ENCODE data around the gene DNM2.
A peak's percentile ranks its signal among the peaks of the same experiment; 100 is the strongest.

The DNM2 gene

GRCh38 chr19:10808937-10809649 lies 91.2 kb downstream of the DNM2 start:
- no peaks in the 10 kb centered on the region for H3K27me3 Mint-ChIP-seq
- peak overlapping the region; percentile 72 for H3K27ac Mint-ChIP-seq
- no peaks in the 10 kb centered on the region for H3K9me3 Mint-ChIP-seq
- peaks cover 8 to 9% of the 10 kb centered on the region in 2 donors for H3K4me1 Mint-ChIP-seq
- peaks cover 42 to 57% of the 10 kb centered on the region in 2 donors for H3K36me3 Mint-ChIP-seq
- DNase-seq = no peak
- ATAC-seq (replicated peaks) = no peak
- H3K4me3 Mint-ChIP-seq = no peak overlapping the region

- Mint-ChIP-seq H3K27me3 (no peaks in the 10 kb centered on the region), H3K4me3 (no peak overlapping the region), H3K27ac (peak overlapping the region; percentile 72), H3K36me3 (peaks cover 43 to 56% of the 10 kb centered on the region in 2 donors), H3K4me1 (peaks cover 8 to 9% of the 10 kb centered on the region in 2 donors), H3K9me3 (no peaks in the 10 kb centered on the region)
- DNase-seq (no peak), ATAC-seq (replicated peaks) (no peak)
Measured at GRCh38 chr19:10809651-10810285, 91.9 kb downstream of the DNM2 start.

GRCh38 chr19:10811391-10812111 lies 93.7 kb downstream of the DNM2 start:
- no peak for ATAC-seq (replicated peaks)
- Mint-ChIP-seq H3K4me3 (no peak overlapping the region), H3K36me3 (peaks cover 39 to 52% of the 10 kb centered on the region in 2 donors), H3K4me1 (peaks cover 8 to 9% of the 10 kb centered on the region in 2 donors), H3K27ac (no peak overlapping the region), H3K27me3 (no peaks in the 10 kb centered on the region), H3K9me3 (no peaks in the 10 kb centered on the region)
- DNase-seq = no peak

GRCh38 chr19:10812196-10812595 lies 94.3 kb downstream of the DNM2 start:
- no peak for DNase-seq
- peaks cover 8 to 9% of the 10 kb centered on the region in 2 donors for H3K4me1 Mint-ChIP-seq
- no peaks in the 10 kb centered on the region for H3K27me3 Mint-ChIP-seq
- ATAC-seq (replicated peaks) = no peak
- no peak overlapping the region for H3K4me3 Mint-ChIP-seq
- no peaks in the 10 kb centered on the region for H3K9me3 Mint-ChIP-seq
- H3K36me3 Mint-ChIP-seq = peaks cover 39 to 55% of the 10 kb centered on the region in 2 donors
- H3K27ac Mint-ChIP-seq = no peak overlapping the region

GRCh38 chr19:10812902-10813404 lies 95.1 kb downstream of the DNM2 start:
- peak overlapping the region; percentile 90 for H3K27ac Mint-ChIP-seq
- H3K36me3 Mint-ChIP-seq = peaks cover 40 to 59% of the 10 kb centered on the region in 2 donors
- no peaks in the 10 kb centered on the region for H3K9me3 Mint-ChIP-seq
- peak in 1 of 2 donors; percentile 36 for ATAC-seq (replicated peaks)
- no peak overlapping the region for H3K4me3 Mint-ChIP-seq
- DNase-seq = no peak
- no peaks in the 10 kb centered on the region for H3K27me3 Mint-ChIP-seq
- H3K4me1 Mint-ChIP-seq = peaks cover 8 to 9% of the 10 kb centered on the region in 2 donors

- no peak overlapping the region for H3K27ac Mint-ChIP-seq
- no peaks in the 10 kb centered on the region for H3K27me3 Mint-ChIP-seq
- H3K4me3 Mint-ChIP-seq = no peak overlapping the region
- H3K4me1 Mint-ChIP-seq = peaks cover 0 to 4% of the 10 kb centered on the region in 2 donors
- no peaks in the 10 kb centered on the region for H3K9me3 Mint-ChIP-seq
- DNase-seq (no peak), ATAC-seq (replicated peaks) (no peak)
- peaks cover 40 to 53% of the 10 kb centered on the region in 2 donors for H3K36me3 Mint-ChIP-seq
Measured at GRCh38 chr19:10815007-10815536, 97.2 kb downstream of the DNM2 start.

GRCh38 chr19:10815969-10816644 lies 98.2 kb downstream of the DNM2 start:
- no peaks in the 10 kb centered on the region for H3K9me3 Mint-ChIP-seq
- no peaks in the 10 kb centered on the region for H3K27me3 Mint-ChIP-seq
- no peak overlapping the region for H3K4me3 Mint-ChIP-seq
- ATAC-seq (replicated peaks) (no peak), DNase-seq (no peak)
- peak overlapping the region; percentile 47 for H3K27ac Mint-ChIP-seq
- peaks cover 44 to 55% of the 10 kb centered on the region in 2 donors for H3K36me3 Mint-ChIP-seq
- peaks cover 0 to 4% of the 10 kb centered on the region in 2 donors for H3K4me1 Mint-ChIP-seq

- Mint-ChIP-seq H3K4me1 (peaks cover 0 to 4% of the 10 kb centered on the region in 2 donors), H3K36me3 (peaks cover 43 to 55% of the 10 kb centered on the region in 2 donors), H3K27ac (peak overlapping the region; percentile 47), H3K9me3 (no peaks in the 10 kb centered on the region), H3K27me3 (no peaks in the 10 kb centered on the region), H3K4me3 (no peak overlapping the region)
- ATAC-seq (replicated peaks) (no peak), DNase-seq (no peak)
Measured at GRCh38 chr19:10816691-10817090, 98.8 kb downstream of the DNM2 start.

GRCh38 chr19:10817291-10818038 lies 99.6 kb downstream of the DNM2 start:
- ATAC-seq (replicated peaks) (no peak), DNase-seq (no peak)
- Mint-ChIP-seq H3K27ac (peak overlapping the region; percentile 37), H3K36me3 (peaks cover 41 to 56% of the 10 kb centered on the region in 2 donors), H3K4me3 (no peak overlapping the region), H3K27me3 (no peaks in the 10 kb centered on the region), H3K9me3 (no peaks in the 10 kb centered on the region), H3K4me1 (peaks cover 0 to 4% of the 10 kb centered on the region in 2 donors)

- Mint-ChIP-seq H3K9me3 (no peaks in the 10 kb centered on the region), H3K36me3 (peaks cover 36 to 45% of the 10 kb centered on the region in 2 donors), H3K27me3 (no peaks in the 10 kb centered on the region), H3K27ac (peak overlapping the region; percentile 82), H3K4me1 (peaks cover 0 to 2% of the 10 kb centered on the region in 2 donors), H3K4me3 (no peak overlapping the region)
- no peak for ATAC-seq (replicated peaks)
- no peak for DNase-seq
Measured at GRCh38 chr19:10818301-10819123, 100.6 kb downstream of the DNM2 start.

- no peaks in the 10 kb centered on the region for H3K27me3 Mint-ChIP-seq
- H3K36me3 Mint-ChIP-seq = peaks cover 41 to 50% of the 10 kb centered on the region in 2 donors
- no peak for ATAC-seq (replicated peaks)
- peak overlapping the region; percentile 67 for H3K27ac Mint-ChIP-seq
- no peaks in the 10 kb centered on the region for H3K9me3 Mint-ChIP-seq
- no peak overlapping the region for H3K4me3 Mint-ChIP-seq
- peaks cover 0 to 2% of the 10 kb centered on the region in 2 donors for H3K4me1 Mint-ChIP-seq
- DNase-seq = no peak
Measured at GRCh38 chr19:10819124-10820060, 101.5 kb downstream of the DNM2 start.

GRCh38 chr19:10820173-10820572 lies 102.3 kb downstream of the DNM2 start:
- H3K4me3 Mint-ChIP-seq = no peak overlapping the region
- DNase-seq = no peak
- H3K27ac Mint-ChIP-seq = peak overlapping the region; percentile 6
- peaks cover 0 to 2% of the 10 kb centered on the region in 2 donors for H3K4me1 Mint-ChIP-seq
- H3K9me3 Mint-ChIP-seq = no peaks in the 10 kb centered on the region
- H3K36me3 Mint-ChIP-seq = peaks cover 45 to 52% of the 10 kb centered on the region in 2 donors
- ATAC-seq (replicated peaks) = peak; percentile 61 to 62
- H3K27me3 Mint-ChIP-seq = no peaks in the 10 kb centered on the region

Data from stimulated activated naive B cell treated with anti-CD40 and anti-IgM and Interleukin-4, amounts not matched to agents 10 μg/mL and 1 μg/mL and 100 μg/mL, for 72 hours (primary cell).